HG03432 (cell line): ENCODE measurements around the gene TMEM203.

ENCODE experiments used
- ATAC-seq: cut with Tn5 transposase; IDR thresholded peaks from one replicate; pipeline ENCODE4 v1.9.1; 2021; ENCODE audit warnings: mild to moderate bottlenecking, moderate library complexity; ENCODE audit not compliant: unreplicated experiment

TMEM203 gene

DNA sequence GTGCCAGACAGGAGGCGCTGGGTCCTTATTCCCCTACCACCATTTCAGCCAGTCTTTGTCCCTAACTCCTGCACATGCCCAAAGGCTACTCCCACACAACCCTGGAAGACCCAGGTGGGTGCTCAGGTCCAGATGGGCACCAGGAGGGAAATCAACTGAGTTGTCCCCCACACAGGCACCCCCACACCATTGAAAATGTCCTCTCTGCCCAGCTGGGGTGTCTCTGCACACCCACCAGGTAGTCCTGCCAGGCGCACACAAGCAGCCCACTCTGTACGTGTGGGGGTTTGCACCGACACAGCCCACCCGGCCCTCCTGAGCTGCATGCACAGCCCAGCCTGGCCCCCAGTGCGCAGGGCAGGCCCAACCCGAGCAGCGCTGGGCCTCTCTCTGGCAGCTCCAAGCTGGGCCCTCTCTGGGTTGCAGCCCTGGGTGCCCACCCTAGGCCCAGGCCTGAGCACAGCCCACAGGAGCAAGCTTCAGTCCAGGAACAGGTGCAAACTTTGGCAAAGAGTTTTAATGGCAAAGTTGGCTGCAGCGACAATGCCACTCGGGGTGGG lies 14.4 kb upstream of the TMEM203 start:
- no peak for ATAC-seq

GRCh38 chr9:137218754-137219271 lies 13.4 kb upstream of the TMEM203 start:
- ATAC-seq: no peak

GRCh38 chr9:137218212-137218753 lies 12.8 kb upstream of the TMEM203 start:
- ATAC-seq: no peak

GRCh38 chr9:137217276-137218211 lies 12.1 kb upstream of the TMEM203 start:
- ATAC-seq: no peak

DNA sequence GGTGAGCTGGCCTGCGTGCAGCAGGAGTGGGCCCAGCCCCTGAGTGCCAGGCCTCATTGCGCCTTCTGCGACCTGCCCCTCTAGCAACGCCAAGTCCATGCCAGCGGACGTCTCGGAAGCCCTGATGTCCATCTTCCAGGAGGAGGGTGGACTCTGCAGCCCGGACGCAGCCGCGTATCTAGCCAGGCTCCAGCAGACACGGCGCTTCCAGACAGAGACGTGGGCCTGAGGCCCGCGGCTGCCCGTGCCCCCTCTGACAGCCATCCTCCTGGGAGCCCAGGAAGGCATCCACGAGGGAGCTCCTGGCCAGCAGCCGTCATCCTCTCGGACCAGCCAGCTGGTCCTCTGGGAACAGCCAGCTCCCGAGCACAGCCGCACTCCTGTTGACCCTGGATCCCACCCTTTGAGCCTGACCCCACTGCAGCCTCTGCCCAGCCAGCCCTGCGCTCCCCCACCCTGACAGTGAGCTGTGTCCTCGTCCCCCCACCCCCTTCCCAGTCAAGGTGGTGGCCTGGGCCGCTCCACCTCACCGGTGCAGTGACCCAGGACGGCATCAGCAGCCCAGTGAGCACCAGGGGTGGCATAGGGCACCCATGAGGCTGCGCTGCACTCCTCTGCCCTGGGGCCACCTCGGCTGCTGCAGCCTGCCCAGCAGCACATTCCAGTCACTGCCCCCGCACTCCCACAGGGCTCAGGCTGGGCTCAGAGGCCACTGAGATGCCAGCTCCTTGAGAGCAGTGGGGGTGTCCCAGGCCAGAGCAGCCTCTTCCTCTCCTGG lies 10.9 kb upstream of the TMEM203 start:
- ATAC-seq: no peak

DNA sequence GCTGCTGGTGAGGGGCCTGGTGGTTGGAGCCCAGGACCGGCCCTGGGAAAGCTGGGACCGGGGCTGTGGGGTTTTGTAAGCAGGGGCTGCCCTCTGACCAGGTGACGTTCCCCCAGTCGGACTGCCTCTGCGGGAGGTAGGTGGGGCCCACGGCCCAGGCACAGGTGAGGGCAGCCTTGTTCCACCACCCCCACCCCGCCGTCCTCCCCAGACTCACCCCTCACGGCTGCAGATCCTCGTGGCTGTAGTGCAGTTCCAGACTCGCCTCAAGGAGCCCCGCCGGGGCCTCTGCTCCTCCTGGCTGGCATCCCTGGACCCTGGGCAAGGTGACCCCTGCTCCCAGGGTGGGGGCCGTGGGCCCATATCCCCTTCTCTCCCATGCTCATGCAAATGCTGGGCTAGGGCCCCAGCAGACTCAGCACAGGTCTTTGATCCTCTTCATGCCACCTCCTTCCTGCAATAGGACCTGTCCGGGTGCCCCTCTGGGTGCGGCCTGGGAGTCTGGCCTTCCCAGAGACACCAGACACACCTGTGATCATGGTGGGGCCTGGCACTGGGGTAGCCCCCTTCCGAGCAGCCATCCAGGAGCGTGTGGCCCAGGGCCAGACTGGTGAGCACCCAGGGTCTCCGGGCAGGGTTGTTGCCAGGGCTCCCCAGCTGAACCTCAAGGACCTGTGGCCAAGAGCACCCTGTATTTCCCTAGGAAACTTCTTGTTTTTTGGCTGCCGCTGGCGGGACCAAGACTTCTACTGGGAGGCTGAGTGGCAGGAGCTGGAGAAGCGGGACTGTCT lies 9.9 kb upstream of the TMEM203 start:
- no peak for ATAC-seq

- no peak for ATAC-seq
Measured at GRCh38 chr9:137214620-137215019, 9.2 kb upstream of the TMEM203 start.

GRCh38 chr9:137213160-137214060 lies 8.0 kb upstream of the TMEM203 start:
- ATAC-seq: no peak

DNA sequence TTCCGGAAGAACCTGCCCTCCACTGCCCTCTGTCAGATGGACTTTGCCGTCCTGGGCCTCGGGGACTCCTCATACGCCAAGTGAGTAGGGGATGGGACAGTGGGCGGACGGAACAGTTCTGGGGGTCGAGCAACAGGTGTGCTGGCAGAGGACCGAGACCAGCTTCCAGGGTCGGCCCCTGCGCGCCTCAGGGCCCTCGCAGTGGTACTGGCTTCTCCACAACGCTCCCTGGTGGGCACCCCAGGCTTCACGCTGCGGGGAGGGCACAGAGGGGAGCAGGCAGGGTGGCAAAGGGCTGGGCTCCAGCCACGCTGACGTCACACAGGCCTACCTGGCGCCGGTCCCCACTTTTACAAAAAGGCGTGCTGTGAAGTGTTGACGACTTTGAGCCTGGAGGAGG lies 7.1 kb upstream of the TMEM203 start:
- ATAC-seq: no peak

DNA sequence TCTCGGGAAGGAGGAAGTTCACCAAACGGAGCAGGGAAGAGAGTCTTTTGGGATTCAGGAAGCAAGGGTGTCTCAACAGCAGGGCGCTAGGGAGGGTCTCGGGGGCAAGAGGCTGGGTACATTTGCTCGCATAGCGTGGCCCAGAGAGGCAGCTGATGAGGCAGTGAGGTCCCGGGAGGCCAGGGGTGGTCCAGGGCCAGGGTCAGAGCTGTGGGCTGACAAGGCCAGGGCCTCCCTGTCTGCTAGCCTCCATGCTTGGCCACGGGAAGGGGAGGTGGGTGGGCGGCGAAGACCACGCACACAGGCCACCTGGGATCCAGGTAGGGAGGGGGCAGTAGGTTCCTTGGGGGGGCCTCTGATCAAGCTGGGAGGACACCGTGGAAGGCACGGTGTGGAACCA lies 6.1 kb upstream of the TMEM203 start:
- ATAC-seq: no peak

GRCh38 chr9:137206602-137207001 lies 1.2 kb upstream of the TMEM203 start:
- ATAC-seq: no peak

- no peak for ATAC-seq
Measured at GRCh38 chr9:137204731-137205125, 720 bp downstream of the TMEM203 start.

GRCh38 chr9:137202966-137203365 lies 2.5 kb downstream of the TMEM203 start:
- ATAC-seq: no peak

DNA sequence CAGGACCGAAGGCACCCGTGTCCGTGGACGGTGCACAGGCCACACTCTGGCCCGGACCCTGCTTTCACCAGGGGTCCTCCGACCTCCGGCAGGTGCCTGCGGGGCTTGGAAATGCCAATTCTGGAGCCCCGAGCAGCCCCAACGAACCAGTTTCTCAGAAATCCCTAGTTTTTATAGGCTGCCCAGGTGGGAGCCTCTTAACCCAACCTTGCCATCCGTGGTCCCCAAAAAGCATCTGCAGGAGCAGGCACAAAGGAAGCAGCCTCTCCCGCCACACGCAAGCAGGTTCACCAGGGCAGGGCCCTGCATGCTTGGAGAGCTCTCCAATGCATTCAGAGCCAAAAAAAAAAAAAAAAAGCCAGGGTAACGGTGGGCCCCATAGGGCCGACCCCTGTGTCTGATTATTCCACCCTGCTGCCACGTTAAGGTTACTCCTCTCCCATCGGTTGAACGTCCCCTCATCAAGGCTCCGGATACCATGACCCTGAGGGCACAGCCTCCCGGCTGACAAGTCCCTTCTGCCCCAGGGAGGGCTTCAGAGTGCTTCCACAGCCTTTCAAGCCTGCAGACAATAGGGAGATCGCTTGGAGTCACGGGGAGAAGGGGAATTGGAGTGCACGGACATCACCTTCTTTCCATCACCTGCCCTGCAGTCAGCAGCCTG lies 4.1 kb downstream of the TMEM203 start:
- no peak for ATAC-seq

GRCh38 chr9:137200311-137201204 lies 4.9 kb downstream of the TMEM203 start, which contains the start of gene TPRN:
Gene TPRN, minus strand, starts transcription at chr9:137200741. Its CDS starts 30 bp downstream, at chr9:137200711.
- peak; percentile 80 for ATAC-seq

GRCh38 chr9:137199411-137200121 lies 5.9 kb downstream of the TMEM203 start:
- no peak for ATAC-seq

- no peak for ATAC-seq
Measured at GRCh38 chr9:137198902-137199283, 6.6 kb downstream of the TMEM203 start.
